Spleen (tissue), 11 donors: ENCODE results near the gene ATP2C2. TPM values are rescaled to one million over a fixed set of nuclear protein-coding genes. Genes with fewer than 3 reads are reported as not detected.

ENCODE experiments used
- DNase-seq: peaks from one replicate; pipeline ENCODE4 v3.0.0-alpha.2; 2020
- H3K27ac ChIP-seq, 8 donors: fragments of 200-600 bp; sonication (generic) in 7 of 8; 1 replicate in 4 of 8; 2 replicates in 4 of 8; pipeline versions ENCODE4 v1.5.0 to v1.8.0; 2016 to 2021; ENCODE audit warnings: inconsistent platforms in 4 of 8, mild to moderate bottlenecking in 4 of 8, moderate library complexity in 1 of 8
- H3K27me3 ChIP-seq, 7 donors: fragments of 200-600 bp; sonication (generic) in 6 of 7; replicated peaks in 1 of 7; 1 replicate in 4 of 7; 2 replicates in 3 of 7; pipeline versions ENCODE4 v1.5.0 to v1.8.0; 2016 to 2021; ENCODE audit warnings: inconsistent platforms in 3 of 7, mild to moderate bottlenecking in 1 of 7
- H3K36me3 ChIP-seq, 6 donors: fragments of 200-600 bp; sonication (generic) in 5 of 6; 1 replicate in 4 of 6; 2 replicates in 2 of 6; pipeline versions ENCODE4 v1.5.0 to v1.8.0; 2016 to 2021; ENCODE audit warnings: inconsistent platforms in 2 of 6
- H3K4me1 ChIP-seq, 6 donors: fragments of 200-600 bp; sonication (generic) in 5 of 6; 1 replicate in 3 of 6; 2 replicates in 3 of 6; pipeline versions ENCODE4 v1.5.0 to v1.8.0; 2016 to 2021; ENCODE audit warnings: inconsistent platforms in 3 of 6
- H3K4me3 ChIP-seq, 8 donors: fragments of 200-600 bp; sonication (generic) in 7 of 8; 1 replicate in 4 of 8; 2 replicates in 4 of 8; pipeline versions ENCODE4 v1.5.0 to v1.8.0; 2016 to 2021; ENCODE audit warnings: inconsistent platforms in 4 of 8, mild to moderate bottlenecking in 4 of 8, moderate library complexity in 2 of 8
- H3K9me3 ChIP-seq, 8 donors: fragments of 200-600 bp; sonication (generic) in 7 of 8; 1 replicate in 4 of 8; 2 replicates in 4 of 8; pipeline versions ENCODE4 v1.5.0 to v1.8.0; 2016 to 2021; ENCODE audit warnings: inconsistent platforms in 4 of 8
- POLR2A ChIP-seq, 3 donors: fragments of 450-650 bp; IDR thresholded peaks; one replicate each; pipeline ENCODE4 v1.5.1; 2017; ENCODE audit warnings: antibody characterized with exemption in 3 of 3, mild to moderate bottlenecking in 1 of 3
- POLR2AphosphoS5 ChIP-seq, 3 donors: sonication (generic); formaldehyde crosslinking; IDR thresholded peaks; one replicate each; pipeline ENCODE4 v1.5.1; 2017; ENCODE audit warnings: antibody characterized with exemption in 3 of 3
- WGBS, 5 donors: extraction: QIAGEN DNeasy Blood & Tissue Kit in 3 of 5; methylation state at CpG; one replicate each; pipeline versions ENCODE4 v1.1.5 to v1.1.7; 2013 to 2018; 5-methylcytosine and 5-hydroxymethylcytosine counted together
- intact Hi-C: fragments of 100-400 bp; cut with DNase I; formaldehyde crosslinking; loops from one replicate; pipeline ENCODE4 v1.15.0; 2023; ENCODE audit warnings: low total_unique reads
- polyA plus RNA-seq, 3 donors: library from polyadenylated mRNA; stranded (reverse); fragments of 200-250 nt; gene quantifications; one replicate each; pipeline ENCODE4 v1.2.1, GENCODE V29; 2013
- total RNA-seq, 7 donors: library from RNA; depleted of rRNA in 3 of 7; stranded (reverse); fragments of >200 nt in 3 of 7; fragmentation: NEBNext Ultra II Directional in 4 of 7; extraction: Animal tissue kit (Norgen Biotek cat#: 25700) in 4 of 7; gene quantifications; one replicate each; pipeline versions ENCODE4 v1.1.0 to v1.2.1, GENCODE V29; 2016 to 2021
- TF ChIP-seq, protein P1 (sequence below), 11 experiments: fragments of 200-600 bp in 7 of 11; fragments of 450-650 bp in 4 of 11; sonication (generic) in 4 of 11; IDR thresholded peaks in 8 of 11; conservative IDR thresholded peaks in 3 of 11; 1 replicate in 7 of 11; 2 replicates in 4 of 11; pipeline versions ENCODE4 v1.4.0 to v1.8.0; 2016 to 2021; ENCODE audit warnings: antibody characterized with exemption in 11 of 11, inconsistent platforms in 4 of 11, mild to moderate bottlenecking in 1 of 11
- donor health status: healthy with polysubstance abuse.
- donor health status: DM: no; HTN: no; CAD: no; lungs with moderate emphysema.
- donor health status: DM: no; HTN: no; CAD: no.
- donor health status: Bipolar disorder and iron deficiency.
- donor health status: healthy.
- donor health status: DM: no; HTN: no; CAD: no.
- donor health status: DM: yes; HTN: yes; CAD: no.

ATP2C2 gene
- total and polyA plus RNA-seq, 10 donors = 0.09 to 8.1 (median 1.2) TPM

DNA sequence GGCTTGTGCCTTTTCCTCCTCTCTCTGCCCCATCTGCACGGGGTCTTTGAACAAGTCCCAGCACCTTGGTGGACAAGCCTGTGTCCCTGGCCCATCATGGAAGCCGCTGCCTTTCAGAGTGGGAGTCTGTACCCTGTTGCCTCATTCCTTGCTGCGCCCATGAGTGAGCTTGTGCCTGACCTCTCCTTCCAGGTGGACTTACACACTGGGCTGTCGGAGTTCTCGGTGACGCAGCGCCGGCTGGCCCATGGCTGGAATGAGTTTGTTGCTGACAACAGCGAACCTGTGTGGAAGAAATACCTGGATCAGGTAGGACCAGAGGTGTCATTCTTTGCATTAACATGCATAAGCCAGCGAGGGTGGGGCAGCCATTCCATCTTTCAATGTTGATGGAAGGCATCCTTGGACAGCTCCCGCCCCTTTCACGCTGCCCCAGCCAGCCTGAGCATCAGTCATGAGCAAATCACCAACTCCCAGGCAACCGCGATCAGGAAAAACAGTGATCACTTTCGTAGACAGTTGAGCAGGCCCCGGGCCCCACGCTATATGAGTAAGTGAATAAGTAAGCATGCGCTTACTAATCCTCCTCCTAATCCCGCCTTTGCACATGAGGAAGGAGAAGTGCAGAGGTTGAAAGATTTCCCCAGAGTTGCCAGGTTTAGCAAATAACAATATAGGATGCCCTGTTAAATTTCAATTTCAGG is 36.8 kb downstream of the ATP2C2 start:
- WGBS, 5 donors = 84 to 89% (median 88%) methylated on average over 19 of the region's 19 CpGs
- intact Hi-C loops = no loop called here
- TF ChIP-seq POLR2AphosphoS5 (IDR thresholded peaks at IDR 0.05) (no peak), POLR2A (IDR thresholded peaks at IDR 0.05) (no peak)
- TF ChIP-seq, protein P1, sequence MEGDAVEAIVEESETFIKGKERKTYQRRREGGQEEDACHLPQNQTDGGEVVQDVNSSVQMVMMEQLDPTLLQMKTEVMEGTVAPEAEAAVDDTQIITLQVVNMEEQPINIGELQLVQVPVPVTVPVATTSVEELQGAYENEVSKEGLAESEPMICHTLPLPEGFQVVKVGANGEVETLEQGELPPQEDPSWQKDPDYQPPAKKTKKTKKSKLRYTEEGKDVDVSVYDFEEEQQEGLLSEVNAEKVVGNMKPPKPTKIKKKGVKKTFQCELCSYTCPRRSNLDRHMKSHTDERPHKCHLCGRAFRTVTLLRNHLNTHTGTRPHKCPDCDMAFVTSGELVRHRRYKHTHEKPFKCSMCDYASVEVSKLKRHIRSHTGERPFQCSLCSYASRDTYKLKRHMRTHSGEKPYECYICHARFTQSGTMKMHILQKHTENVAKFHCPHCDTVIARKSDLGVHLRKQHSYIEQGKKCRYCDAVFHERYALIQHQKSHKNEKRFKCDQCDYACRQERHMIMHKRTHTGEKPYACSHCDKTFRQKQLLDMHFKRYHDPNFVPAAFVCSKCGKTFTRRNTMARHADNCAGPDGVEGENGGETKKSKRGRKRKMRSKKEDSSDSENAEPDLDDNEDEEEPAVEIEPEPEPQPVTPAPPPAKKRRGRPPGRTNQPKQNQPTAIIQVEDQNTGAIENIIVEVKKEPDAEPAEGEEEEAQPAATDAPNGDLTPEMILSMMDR (IDR thresholded peaks at IDR 0.05 in 8 of 11, conservative IDR thresholded peaks at IDR 0.05 in 3 of 11) = no peak
- Histone ChIP-seq H3K36me3 (peaks cover 0 to 28% (median 0%) of the 10 kb centered on the region in 6 donors), H3K9me3 (peaks cover 0 to 3% (median 0%) of the 10 kb centered on the region in 8 donors), H3K27ac (no peak overlapping the region), H3K4me1 (no peaks in the 10 kb centered on the region), H3K4me3 (no peak overlapping the region), H3K27me3 (peaks cover 0 to 55% (median 11%) of the 10 kb centered on the region in 7 donors)
- no peak for DNase-seq

DNA sequence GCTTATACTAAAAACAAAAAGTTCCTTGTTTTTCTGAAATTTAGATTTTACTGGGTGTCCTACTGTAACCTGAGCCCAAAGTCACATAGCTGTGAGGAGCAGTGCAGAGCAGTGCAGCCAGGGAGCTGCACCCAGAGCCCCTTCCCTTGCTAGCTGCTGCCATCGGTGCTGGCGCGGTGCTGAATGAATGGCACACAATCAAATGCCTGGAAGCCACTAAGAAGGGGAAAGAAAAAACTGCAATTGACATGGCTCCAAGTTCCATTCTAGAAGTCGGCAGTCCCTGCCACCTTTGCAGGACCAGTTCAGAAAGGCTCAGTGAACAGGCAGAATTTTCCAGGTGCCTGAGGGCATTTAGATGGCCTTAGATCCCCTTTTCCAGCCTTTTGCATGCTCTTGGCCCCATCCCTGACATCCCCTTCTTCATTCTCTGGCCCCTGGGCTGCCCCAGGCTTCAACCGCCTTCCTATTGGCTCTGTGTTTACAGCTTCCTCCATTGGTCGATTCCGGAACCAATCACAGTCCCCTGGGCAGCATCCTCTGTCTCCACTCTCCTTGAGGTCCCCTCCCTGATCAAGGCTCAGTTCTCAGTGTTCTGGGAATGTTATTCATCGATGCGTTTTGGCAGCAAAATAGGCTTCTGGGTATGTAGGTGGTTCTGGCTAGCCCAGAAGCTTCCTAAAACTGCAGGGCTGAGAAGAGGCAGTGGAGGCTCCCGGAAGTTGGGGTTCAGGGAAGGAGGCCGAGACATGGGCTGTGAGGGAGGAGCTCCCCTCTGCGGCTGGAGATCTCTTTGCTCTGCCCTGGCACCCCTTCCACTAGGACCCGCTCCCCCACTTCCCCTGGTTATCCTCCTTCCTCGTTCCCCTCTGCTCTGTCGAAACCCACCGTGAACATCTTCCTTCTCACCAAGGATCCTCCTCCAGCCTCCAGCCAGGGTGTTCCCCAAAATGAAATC is 37.9 kb downstream of the ATP2C2 start:
- H3K27ac ChIP-seq = no peak overlapping the region
- intact Hi-C loops = no loop called here
- WGBS, 5 donors = 75 to 83% (median 79%) methylated on average over 16 of the region's 16 CpGs

DNA sequence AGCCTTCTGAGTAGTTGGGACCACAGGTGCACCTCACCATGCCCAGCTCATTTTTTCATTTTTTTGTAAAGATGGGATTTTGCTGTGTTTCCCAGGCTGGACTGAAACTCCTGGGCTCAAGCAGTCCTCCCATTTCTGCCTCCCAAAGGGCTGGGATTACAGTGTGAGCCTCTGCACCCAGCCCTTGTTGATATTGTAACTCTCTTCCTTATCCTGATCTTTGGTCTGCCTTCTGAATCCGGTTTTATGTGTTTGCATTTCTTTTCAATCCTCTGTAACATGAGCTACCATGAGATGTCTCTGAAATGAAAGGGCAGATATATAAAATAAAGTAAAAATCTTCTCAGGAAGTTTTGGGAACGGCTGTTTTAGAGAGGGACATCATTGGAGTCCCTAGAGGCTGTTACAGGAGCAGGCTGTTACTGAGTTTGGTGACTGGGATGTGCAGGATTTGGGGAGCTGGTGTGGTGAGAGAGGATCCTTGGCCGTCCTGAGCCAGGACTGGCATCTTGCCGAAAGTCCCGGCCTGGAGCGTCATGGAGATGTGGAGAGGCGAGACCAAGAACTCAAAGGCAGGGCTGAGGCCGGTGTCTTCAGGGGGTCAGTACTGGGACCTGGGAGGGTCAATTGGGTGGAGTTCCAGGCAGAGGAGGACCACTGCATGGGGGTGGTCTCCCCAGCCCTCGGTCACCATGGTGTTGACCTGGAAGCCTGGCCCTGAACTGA is 39.4 kb downstream of the ATP2C2 start:
- Histone ChIP-seq H3K4me3 (no peak overlapping the region), H3K27me3 (peaks cover 0 to 55% (median 11%) of the 10 kb centered on the region in 7 donors), H3K4me1 (no peaks in the 10 kb centered on the region), H3K36me3 (peaks cover 0 to 35% (median 0%) of the 10 kb centered on the region in 6 donors), H3K27ac (no peak overlapping the region), H3K9me3 (no peaks in the 10 kb centered on the region)
- no peak for DNase-seq
- intact Hi-C loops = no loop called here
- WGBS, 5 donors = 79 to 88% (median 85%) methylated on average over 9 of the region's 9 CpGs
- TF ChIP-seq, protein P1 (IDR thresholded peaks at IDR 0.05 in 8 of 11, conservative IDR thresholded peaks at IDR 0.05 in 3 of 11) = no peak
- TF ChIP-seq POLR2AphosphoS5 (IDR thresholded peaks at IDR 0.05) (no peak), POLR2A (IDR thresholded peaks at IDR 0.05) (no peak)

More for the DNA sequence above, 37.9 kb downstream of the ATP2C2 start:
- Histone ChIP-seq H3K4me3 (no peak overlapping the region), H3K27me3 (peaks cover 0 to 55% (median 11%) of the 10 kb centered on the region in 7 donors), H3K4me1 (no peaks in the 10 kb centered on the region), H3K9me3 (peaks cover 0 to 2% (median 0%) of the 10 kb centered on the region in 8 donors), H3K36me3 (peaks cover 0 to 35% (median 0%) of the 10 kb centered on the region in 6 donors)
- DNase-seq = no peak
- TF ChIP-seq POLR2A (IDR thresholded peaks at IDR 0.05) = no peak
- TF ChIP-seq, protein P1 (IDR thresholded peaks at IDR 0.05 in 8 of 11, conservative IDR thresholded peaks at IDR 0.05 in 3 of 11) = no peak
- no peak for TF ChIP-seq POLR2AphosphoS5 (IDR thresholded peaks at IDR 0.05)
